HL-60 (cell line): ENCODE data around the gene CENPN.

Experiments used
- DNase-seq, 2 experiments: peaks; one replicate each; pipeline ENCODE4 v3.0.0-alpha.2; 2010 to 2020; ENCODE audit warnings: low read depth in 1 of 2, low spot score in 1 of 2
- H3K27ac ChIP-seq: fragments of 250-450 bp; sonication (Bioruptor Pico); replicated peaks from 2 replicates; pipeline ENCODE4 v1.5.1; 2020; ENCODE audit warnings: mild to moderate bottlenecking, moderate library complexity
- H3K27me3 ChIP-seq: fragments of 250-450 bp; sonication (Bioruptor Pico); 2 replicates; pipeline ENCODE4 v1.5.1; 2021; ENCODE audit warnings: mild to moderate bottlenecking, moderate library complexity; ENCODE audit not compliant: insufficient read depth, poor library complexity, severe bottlenecking
- H3K4me3 ChIP-seq: replicated peaks from 2 replicates; pipeline ENCODE4 v1.5.1; 2011; ENCODE audit warnings: mild to moderate bottlenecking, control low read depth, low read length; ENCODE audit not compliant: insufficient read depth
- CTCF ChIP-seq: IDR thresholded peaks from one replicate; pipeline ENCODE4 v1.5.1; 2011; ENCODE audit warnings: low read length, control low read depth, inconsistent platforms; ENCODE audit not compliant: insufficient read depth
- GABPA ChIP-seq: IDR thresholded peaks from 2 replicates; pipeline ENCODE4 v1.6.1; 2012; ENCODE audit warnings: low read depth
- POLR2AphosphoS5 ChIP-seq: IDR thresholded peaks from 2 replicates; pipeline ENCODE4 v1.6.1; 2012; ENCODE audit warnings: low read depth
- SPI1 ChIP-seq: IDR thresholded peaks from 2 replicates; pipeline ENCODE4 v1.6.1; 2012; ENCODE audit warnings: low read depth, mild to moderate bottlenecking, borderline replicate concordance
- TF ChIP-seq, protein P1 (sequence below): IDR thresholded peaks from 2 replicates; pipeline ENCODE4 v1.6.1; 2012; ENCODE audit warnings: low read depth; ENCODE audit not compliant: insufficient replicate concordance

The CENPN gene

GRCh38 chr16:81000873-81001272 lies 6.1 kb upstream of the CENPN start:
- TF ChIP-seq, protein P1, sequence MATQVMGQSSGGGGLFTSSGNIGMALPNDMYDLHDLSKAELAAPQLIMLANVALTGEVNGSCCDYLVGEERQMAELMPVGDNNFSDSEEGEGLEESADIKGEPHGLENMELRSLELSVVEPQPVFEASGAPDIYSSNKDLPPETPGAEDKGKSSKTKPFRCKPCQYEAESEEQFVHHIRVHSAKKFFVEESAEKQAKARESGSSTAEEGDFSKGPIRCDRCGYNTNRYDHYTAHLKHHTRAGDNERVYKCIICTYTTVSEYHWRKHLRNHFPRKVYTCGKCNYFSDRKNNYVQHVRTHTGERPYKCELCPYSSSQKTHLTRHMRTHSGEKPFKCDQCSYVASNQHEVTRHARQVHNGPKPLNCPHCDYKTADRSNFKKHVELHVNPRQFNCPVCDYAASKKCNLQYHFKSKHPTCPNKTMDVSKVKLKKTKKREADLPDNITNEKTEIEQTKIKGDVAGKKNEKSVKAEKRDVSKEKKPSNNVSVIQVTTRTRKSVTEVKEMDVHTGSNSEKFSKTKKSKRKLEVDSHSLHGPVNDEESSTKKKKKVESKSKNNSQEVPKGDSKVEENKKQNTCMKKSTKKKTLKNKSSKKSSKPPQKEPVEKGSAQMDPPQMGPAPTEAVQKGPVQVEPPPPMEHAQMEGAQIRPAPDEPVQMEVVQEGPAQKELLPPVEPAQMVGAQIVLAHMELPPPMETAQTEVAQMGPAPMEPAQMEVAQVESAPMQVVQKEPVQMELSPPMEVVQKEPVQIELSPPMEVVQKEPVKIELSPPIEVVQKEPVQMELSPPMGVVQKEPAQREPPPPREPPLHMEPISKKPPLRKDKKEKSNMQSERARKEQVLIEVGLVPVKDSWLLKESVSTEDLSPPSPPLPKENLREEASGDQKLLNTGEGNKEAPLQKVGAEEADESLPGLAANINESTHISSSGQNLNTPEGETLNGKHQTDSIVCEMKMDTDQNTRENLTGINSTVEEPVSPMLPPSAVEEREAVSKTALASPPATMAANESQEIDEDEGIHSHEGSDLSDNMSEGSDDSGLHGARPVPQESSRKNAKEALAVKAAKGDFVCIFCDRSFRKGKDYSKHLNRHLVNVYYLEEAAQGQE: no peak
- TF ChIP-seq CTCF (no peak), POLR2AphosphoS5 (no peak), SPI1 (no peak)

DNA sequence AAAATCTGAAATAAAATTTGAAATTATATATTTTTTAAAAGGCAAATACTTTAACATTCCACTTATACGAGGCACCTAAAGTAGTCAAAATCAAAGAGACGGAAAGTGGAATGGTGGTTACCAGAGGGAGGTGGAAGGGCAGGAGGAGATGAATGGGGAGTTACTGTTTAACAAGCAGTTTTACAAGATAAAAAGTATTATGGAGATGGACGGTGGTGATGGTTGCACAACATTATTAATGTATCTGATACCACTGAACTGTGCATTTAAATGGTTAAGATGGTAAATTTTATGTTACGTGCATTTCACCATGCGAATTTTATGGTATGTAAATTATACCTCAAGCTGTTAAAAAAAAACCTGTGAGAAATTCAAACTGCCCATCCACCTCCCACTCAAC lies 5.7 kb upstream of the CENPN start:
- TF ChIP-seq CTCF: no peak
- no peak for TF ChIP-seq GABPA
- no peak for TF ChIP-seq SPI1
- TF ChIP-seq POLR2AphosphoS5: no peak
- TF ChIP-seq, protein P1: no peak
- no peak for DNase-seq
- Histone ChIP-seq H3K27ac (no peak overlapping the region), H3K4me3 (no peak overlapping the region), H3K27me3 (no peaks in the 10 kb centered on the region)

More at GRCh38 chr16:81000873-81001272, 6.1 kb upstream of the CENPN start:
- DNase-seq: no peak
- no peak overlapping the region for H3K27ac ChIP-seq
- H3K4me3 ChIP-seq: no peak overlapping the region
- H3K27me3 ChIP-seq: no peaks in the 10 kb centered on the region

DNA sequence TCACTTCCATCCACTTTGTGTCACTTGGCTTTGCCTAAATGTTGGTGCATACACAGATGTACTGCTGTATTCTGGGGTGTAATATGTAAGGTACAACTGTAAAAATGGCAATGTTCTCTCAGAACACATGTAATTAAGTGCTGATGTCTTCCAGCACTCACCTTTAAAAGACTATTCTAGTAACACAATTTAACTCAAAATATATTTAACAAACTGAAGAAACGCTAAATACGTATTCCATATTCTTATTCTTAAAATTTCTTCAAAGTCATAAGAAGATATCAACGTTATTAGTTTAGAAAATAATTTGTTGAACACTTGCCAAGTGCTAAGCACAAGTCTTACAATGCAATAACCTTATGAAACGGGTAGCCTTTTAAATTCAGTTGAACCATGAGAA lies 4.0 kb upstream of the CENPN start:
- Histone ChIP-seq H3K27me3 (no peaks in the 10 kb centered on the region), H3K27ac (no peak overlapping the region), H3K4me3 (no peak overlapping the region)
- DNase-seq: no peak
- no peak for TF ChIP-seq GABPA
- TF ChIP-seq, protein P1: no peak
- no peak for TF ChIP-seq POLR2AphosphoS5
- TF ChIP-seq CTCF: no peak
